ENCODE results near the gene PDE3A.

The PDE3A gene

GRCh38 chr12:20458011-20458410 lies 89.7 kb downstream of the PDE3A start:
- DNase-seq (ENCODE audit: low spot score) = no peak

GRCh38 chr12:20459920-20460319 lies 91.6 kb downstream of the PDE3A start:
- no peak for DNase-seq (ENCODE audit: low spot score)

- DNase-seq (ENCODE audit: low spot score) = no peak
These were observed 92.6 kb downstream of the PDE3A start for GRCh38 chr12:20460956-20461355.

GRCh38 chr12:20463913-20464524 lies 95.7 kb downstream of the PDE3A start:
- DNase-seq (ENCODE audit: low spot score) = peak; percentile 49

- no peak for DNase-seq (ENCODE audit: low spot score)
These were observed 101.0 kb downstream of the PDE3A start for GRCh38 chr12:20469300-20469699.

- no peak for DNase-seq (ENCODE audit: low spot score)
These were observed 101.4 kb downstream of the PDE3A start for GRCh38 chr12:20469756-20470155.

GRCh38 chr12:20472102-20472782 lies 103.9 kb downstream of the PDE3A start:
- no peak for DNase-seq (ENCODE audit: low spot score)

- DNase-seq (ENCODE audit: low spot score) = no peak
These were observed 104.8 kb downstream of the PDE3A start for GRCh38 chr12:20473133-20473532.

GRCh38 chr12:20474016-20474415 lies 105.7 kb downstream of the PDE3A start:
- no peak for DNase-seq (ENCODE audit: low spot score)

- DNase-seq (ENCODE audit: low spot score) = no peak
These were observed 106.1 kb downstream of the PDE3A start for GRCh38 chr12:20474443-20474842.

GRCh38 chr12:20475542-20475941 lies 107.2 kb downstream of the PDE3A start:
- DNase-seq (ENCODE audit: low spot score) = no peak

- DNase-seq (ENCODE audit: low spot score) = no peak
These were observed 108.2 kb downstream of the PDE3A start for GRCh38 chr12:20476551-20476950.

- no peak for DNase-seq (ENCODE audit: low spot score)
These were observed 108.9 kb downstream of the PDE3A start for GRCh38 chr12:20477255-20477654.

- no peak for DNase-seq (ENCODE audit: low spot score)
These were observed 109.3 kb downstream of the PDE3A start for GRCh38 chr12:20477672-20478071.

- no peak for DNase-seq (ENCODE audit: low spot score)
These were observed 114.2 kb downstream of the PDE3A start for GRCh38 chr12:20482491-20483054.

- no peak for DNase-seq (ENCODE audit: low spot score)
These were observed 115.4 kb downstream of the PDE3A start for GRCh38 chr12:20483776-20484175.

- DNase-seq (ENCODE audit: low spot score) = no peak
These were observed 117.9 kb downstream of the PDE3A start for GRCh38 chr12:20486233-20486632.

- no peak for DNase-seq (ENCODE audit: low spot score)
These were observed 119.2 kb downstream of the PDE3A start for GRCh38 chr12:20487519-20487918.

- no peak for DNase-seq (ENCODE audit: low spot score)
These were observed 121.3 kb downstream of the PDE3A start for GRCh38 chr12:20489645-20490044.

- no peak for DNase-seq (ENCODE audit: low spot score)
These were observed 121.9 kb downstream of the PDE3A start for GRCh38 chr12:20490213-20490612.

- no peak for DNase-seq (ENCODE audit: low spot score)
These were observed 123.0 kb downstream of the PDE3A start for GRCh38 chr12:20491290-20491689.

GRCh38 chr12:20492251-20492760 lies 124.0 kb downstream of the PDE3A start:
- DNase-seq (ENCODE audit: low spot score) = peak; percentile 6

GRCh38 chr12:20493934-20494333 lies 125.6 kb downstream of the PDE3A start:
- DNase-seq (ENCODE audit: low spot score) = no peak

Measured in NAMALWA (cell line).